Peyer's patch (tissue), 4 donors: Measurements from ENCODE around the gene SRRM3. TPM values are rescaled to one million over a fixed set of nuclear protein-coding genes. Genes with fewer than 3 reads are reported as not detected.
A peak's percentile ranks its signal among the peaks of the same experiment; 100 is the strongest.
"Not testable (repeated sequence)": the region's sequence is repeated elsewhere in the genome, so short reads cannot be mapped to it uniquely, and the experiment has no call there.

ENCODE experiments used
- DNase-seq, 3 donors: peaks; one replicate each; pipeline ENCODE4 v3.0.0-alpha.2; 2017 to 2019
- H3K27ac ChIP-seq, 4 donors: fragments of 200-600 bp; sonication (generic); one replicate each; pipeline ENCODE4 v1.5.1; 2016 to 2019
- H3K27me3 ChIP-seq, 2 donors: fragments of 200-600 bp; sonication (generic); one replicate each; pipeline ENCODE4 v1.5.1; 2019
- H3K36me3 ChIP-seq, 3 donors: fragments of 200-600 bp; sonication (generic); one replicate each; pipeline ENCODE4 v1.5.1; 2016 to 2019
- H3K4me1 ChIP-seq, 4 donors: fragments of 200-600 bp; sonication (generic); one replicate each; pipeline ENCODE4 v1.5.1; 2016 to 2019
- H3K4me3 ChIP-seq, 4 donors: fragments of 200-600 bp; sonication (generic); 1 replicate in 3 of 4; 2 replicates in 1 of 4; pipeline ENCODE4 v1.5.1; 2016 to 2019; ENCODE audit warnings: mild to moderate bottlenecking in 1 of 4
- H3K9me3 ChIP-seq, 4 donors: fragments of 200-600 bp; sonication (generic); one replicate each; pipeline ENCODE4 v1.5.1; 2016 to 2019; ENCODE audit warnings: mild to moderate bottlenecking in 1 of 4
- POLR2A ChIP-seq, 2 donors: fragments of 450-650 bp; IDR thresholded peaks; one replicate each; pipeline ENCODE4 v1.5.1; 2017; ENCODE audit warnings: antibody characterized with exemption in 2 of 2, mild to moderate bottlenecking in 2 of 2, moderate library complexity in 2 of 2
- total RNA-seq, 4 donors: library from RNA; depleted of rRNA; stranded (reverse); fragments of >200 nt; gene quantifications; one replicate each; pipeline ENCODE4 v1.1.0, GENCODE V29; 2016
- TF ChIP-seq, protein P1 (sequence below), 6 experiments: fragments of 450-650 bp in 4 of 6; fragments of 200-600 bp in 2 of 6; sonication (generic) in 1 of 6; IDR thresholded peaks; one replicate each; pipeline ENCODE4 v1.5.1; 2017 to 2019; ENCODE audit warnings: antibody characterized with exemption in 6 of 6, mild to moderate bottlenecking in 3 of 6, moderate library complexity in 1 of 6

The SRRM3 gene
- total RNA-seq, 4 donors from 2014 or later = 0.85 to 7.4 (median 1.2) TPM; not detected in 1

DNA sequence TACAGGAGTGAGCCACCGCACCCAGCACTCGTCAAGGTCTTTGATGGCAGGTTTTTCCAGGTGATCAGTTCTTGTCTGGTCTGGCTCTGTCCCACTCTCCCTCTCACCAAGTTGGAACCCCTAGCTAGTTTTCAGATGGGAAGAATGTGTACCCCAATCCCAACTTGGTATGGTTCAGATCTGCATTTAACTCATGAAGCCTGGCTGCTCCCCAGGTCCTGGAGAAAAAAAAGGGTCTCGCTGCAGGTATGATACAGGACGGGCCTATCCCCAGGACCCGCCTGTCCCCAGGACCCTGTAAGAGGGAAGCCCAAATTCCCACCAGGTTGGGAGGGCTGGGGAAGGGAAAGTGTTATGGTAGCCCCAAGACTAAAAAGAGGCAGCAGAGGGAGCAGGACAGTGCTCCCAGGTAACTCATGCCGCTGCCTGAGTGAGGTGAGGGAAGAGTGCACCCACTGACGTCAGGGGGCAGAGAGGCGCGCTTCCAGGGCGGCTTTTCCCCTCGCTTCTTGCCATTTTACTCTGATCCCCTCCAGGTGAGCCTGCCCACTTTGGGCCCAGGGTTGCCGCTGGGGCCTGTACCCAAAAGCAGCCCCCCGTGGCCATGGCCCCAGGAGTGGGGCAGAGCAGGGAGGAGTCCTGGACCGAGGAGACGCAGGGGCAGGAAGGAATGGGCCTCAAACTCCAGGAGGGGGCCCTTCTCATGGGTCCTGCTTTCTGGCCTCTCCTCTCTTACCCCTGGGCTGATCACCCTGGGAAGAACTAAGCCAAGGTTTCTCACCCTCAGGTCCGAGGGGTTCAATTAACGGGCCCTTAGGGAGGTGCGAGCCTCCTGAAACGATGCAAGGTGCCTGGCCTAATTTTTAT, 36.4 kb upstream of the SRRM3 start:
- H3K27me3 ChIP-seq = no peaks in the 10 kb centered on the region
- no peak for TF ChIP-seq POLR2A (IDR thresholded peaks at IDR 0.05)
- no peaks in the 10 kb centered on the region for H3K36me3 ChIP-seq
- no peaks in the 10 kb centered on the region for H3K9me3 ChIP-seq
- H3K27ac ChIP-seq = no peak overlapping the region
- H3K4me1 ChIP-seq = peaks cover 0 to 5% (median 0%) of the 10 kb centered on the region in 4 donors
- H3K4me3 ChIP-seq = no peak overlapping the region
- DNase-seq = peak in 1 of 3 donors; percentile 38

DNA sequence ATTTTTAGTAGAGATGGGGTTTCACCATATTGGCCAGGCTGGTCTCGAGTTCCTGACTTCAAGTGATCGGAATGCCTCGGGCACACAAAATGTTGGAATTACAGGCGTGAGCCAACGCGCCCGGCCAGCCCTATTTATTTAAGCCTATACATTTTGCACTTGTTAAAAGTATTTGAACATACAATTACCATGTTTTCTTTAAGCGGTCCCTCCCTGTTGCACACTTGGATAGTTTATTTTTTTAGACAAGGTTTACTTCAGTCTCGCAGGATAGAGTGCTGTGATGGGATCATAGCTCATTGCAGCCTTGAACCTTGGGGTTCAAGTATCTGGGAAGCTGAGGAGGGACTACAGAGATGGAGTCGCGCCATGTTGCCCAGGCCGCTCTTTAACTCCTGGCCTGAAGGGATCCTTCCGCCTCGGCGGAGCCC, 35.7 kb upstream of the SRRM3 start:
- Histone ChIP-seq H3K9me3 (no peaks in the 10 kb centered on the region), H3K4me1 (peaks cover 0 to 5% (median 0%) of the 10 kb centered on the region in 4 donors), H3K27ac (peak overlapping the region; percentile 61 to 84 (median 78)), H3K36me3 (no peaks in the 10 kb centered on the region), H3K4me3 (peak overlapping the region; percentile 47 to 84 (median 71)), H3K27me3 (no peaks in the 10 kb centered on the region)
- TF ChIP-seq POLR2A (IDR thresholded peaks at IDR 0.05) = no peak
- TF ChIP-seq, protein P1, sequence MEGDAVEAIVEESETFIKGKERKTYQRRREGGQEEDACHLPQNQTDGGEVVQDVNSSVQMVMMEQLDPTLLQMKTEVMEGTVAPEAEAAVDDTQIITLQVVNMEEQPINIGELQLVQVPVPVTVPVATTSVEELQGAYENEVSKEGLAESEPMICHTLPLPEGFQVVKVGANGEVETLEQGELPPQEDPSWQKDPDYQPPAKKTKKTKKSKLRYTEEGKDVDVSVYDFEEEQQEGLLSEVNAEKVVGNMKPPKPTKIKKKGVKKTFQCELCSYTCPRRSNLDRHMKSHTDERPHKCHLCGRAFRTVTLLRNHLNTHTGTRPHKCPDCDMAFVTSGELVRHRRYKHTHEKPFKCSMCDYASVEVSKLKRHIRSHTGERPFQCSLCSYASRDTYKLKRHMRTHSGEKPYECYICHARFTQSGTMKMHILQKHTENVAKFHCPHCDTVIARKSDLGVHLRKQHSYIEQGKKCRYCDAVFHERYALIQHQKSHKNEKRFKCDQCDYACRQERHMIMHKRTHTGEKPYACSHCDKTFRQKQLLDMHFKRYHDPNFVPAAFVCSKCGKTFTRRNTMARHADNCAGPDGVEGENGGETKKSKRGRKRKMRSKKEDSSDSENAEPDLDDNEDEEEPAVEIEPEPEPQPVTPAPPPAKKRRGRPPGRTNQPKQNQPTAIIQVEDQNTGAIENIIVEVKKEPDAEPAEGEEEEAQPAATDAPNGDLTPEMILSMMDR (IDR thresholded peaks at IDR 0.05) = no peak
- peak in 1 of 3 donors; percentile 45 for DNase-seq

DNA sequence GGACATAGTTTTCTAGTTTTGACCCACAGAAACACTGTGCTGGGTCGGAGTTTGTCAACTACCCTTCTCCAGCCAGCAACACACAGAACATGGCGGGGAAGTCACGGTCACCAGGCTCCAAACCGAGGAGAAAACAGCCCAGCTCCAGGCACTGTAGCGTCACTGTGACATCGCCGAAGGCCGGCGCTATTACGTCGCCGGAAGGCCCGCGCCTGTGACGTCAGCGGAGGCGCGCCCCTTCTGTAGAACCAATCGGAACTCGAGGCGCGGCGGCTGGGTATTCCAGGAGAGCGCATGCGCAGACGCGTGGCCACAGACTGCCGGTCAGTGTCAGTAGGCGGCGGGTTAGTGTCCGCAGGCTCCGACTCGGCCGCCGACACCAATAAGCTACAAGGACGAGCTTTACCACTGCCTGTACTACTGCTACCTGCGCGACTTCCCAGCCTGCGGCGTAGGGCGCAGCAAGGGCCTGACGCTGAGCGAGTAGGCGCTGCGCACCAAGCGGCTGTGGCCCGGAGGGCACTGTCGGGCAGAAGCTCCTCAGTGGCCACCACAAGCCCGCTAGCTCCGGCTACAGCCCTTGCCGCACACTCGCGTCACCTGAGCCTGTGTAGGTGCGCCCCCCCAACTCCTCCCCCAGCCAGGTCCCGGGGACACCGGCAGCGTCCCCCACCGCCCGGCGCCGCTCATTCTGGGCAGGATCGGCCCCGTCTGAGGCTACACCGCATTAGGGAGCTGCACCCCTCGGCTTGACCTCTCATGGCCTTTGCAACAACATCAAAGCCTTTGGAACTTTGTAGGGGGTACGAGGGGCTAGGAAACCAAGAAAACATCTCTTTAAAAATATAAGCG, 35.1 kb upstream of the SRRM3 start:
- no peaks in the 10 kb centered on the region for H3K9me3 ChIP-seq
- DNase-seq = peak; percentile 91 to 98 (median 97)
- H3K36me3 ChIP-seq = no peaks in the 10 kb centered on the region
- peaks cover 0 to 5% (median 0%) of the 10 kb centered on the region in 4 donors for H3K4me1 ChIP-seq
- peak overlapping the region; percentile 61 to 84 (median 78) for H3K27ac ChIP-seq
- H3K27me3 ChIP-seq = no peaks in the 10 kb centered on the region
- peak overlapping the region; percentile 47 to 84 (median 71) for H3K4me3 ChIP-seq
- TF ChIP-seq, protein P1 (IDR thresholded peaks at IDR 0.05) = peak in 3 of 6 experiments; percentile 33 to 44 (median 36)
- TF ChIP-seq POLR2A (IDR thresholded peaks at IDR 0.05) = peak; percentile 45 to 71

DNA sequence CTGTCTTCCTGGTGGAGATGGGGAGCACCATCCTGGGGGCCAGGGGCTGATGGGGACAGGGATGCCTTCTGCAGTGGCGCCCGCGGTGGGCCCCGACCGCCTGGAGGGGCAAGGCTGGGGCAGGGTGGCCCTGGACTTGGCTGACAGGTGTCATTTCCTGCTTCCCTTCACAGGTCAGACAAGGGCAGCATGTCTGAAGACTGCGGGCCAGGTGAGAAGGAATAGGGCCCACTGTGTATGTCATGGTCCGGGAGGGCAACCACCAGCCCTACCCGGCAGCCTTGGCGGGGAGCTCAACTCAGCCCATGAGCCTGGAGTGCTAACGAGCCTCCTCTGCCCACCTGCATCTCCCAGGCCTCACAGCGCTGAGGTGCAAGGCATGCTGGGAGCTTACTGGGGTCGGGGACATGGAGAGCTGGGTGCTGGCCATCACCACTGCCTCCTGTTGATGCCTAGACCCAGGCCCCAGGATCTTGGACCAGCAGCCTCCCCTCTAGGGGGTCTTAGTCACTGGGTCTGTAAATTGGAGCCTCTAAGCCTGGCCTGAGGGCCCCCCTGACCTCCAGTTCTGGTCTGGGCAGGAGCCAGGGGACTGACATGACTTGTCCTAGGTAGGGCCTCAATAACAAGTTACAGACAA, 28.0 kb upstream of the SRRM3 start:
- H3K36me3 ChIP-seq = no peaks in the 10 kb centered on the region
- no peak for DNase-seq
- H3K4me3 ChIP-seq = no peak overlapping the region
- no peak overlapping the region for H3K27ac ChIP-seq
- H3K27me3 ChIP-seq = no peaks in the 10 kb centered on the region
- no peaks in the 10 kb centered on the region for H3K9me3 ChIP-seq
- H3K4me1 ChIP-seq = no peaks in the 10 kb centered on the region
- TF ChIP-seq POLR2A (IDR thresholded peaks at IDR 0.05) = no peak
- TF ChIP-seq, protein P1 (IDR thresholded peaks at IDR 0.05) = no peak

DNA sequence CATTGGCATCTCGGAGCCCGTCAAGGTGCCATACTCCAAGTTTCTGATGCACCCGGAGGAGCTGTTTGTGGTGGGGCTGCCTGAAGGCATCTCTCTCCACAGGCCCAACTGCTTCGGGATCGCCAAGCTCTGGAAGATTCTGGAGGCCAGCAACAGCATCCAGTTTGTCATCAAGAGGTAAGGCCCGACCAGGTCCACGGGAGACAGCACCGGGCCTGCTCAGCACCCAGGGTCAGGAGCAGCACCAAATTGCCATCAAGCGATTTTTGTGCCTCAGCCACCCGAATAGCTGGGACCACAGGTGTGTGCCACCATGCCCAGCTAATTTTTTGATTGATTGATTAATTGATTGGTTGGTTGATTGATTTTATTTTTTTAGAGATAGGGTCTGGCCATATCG, 24.7 kb upstream of the SRRM3 start:
- DNase-seq, H3K36me3 ChIP-seq, H3K4me1 ChIP-seq, H3K9me3 ChIP-seq, H3K27me3 ChIP-seq, H3K4me3 ChIP-seq, H3K27ac ChIP-seq: not testable (repeated sequence)

DNA sequence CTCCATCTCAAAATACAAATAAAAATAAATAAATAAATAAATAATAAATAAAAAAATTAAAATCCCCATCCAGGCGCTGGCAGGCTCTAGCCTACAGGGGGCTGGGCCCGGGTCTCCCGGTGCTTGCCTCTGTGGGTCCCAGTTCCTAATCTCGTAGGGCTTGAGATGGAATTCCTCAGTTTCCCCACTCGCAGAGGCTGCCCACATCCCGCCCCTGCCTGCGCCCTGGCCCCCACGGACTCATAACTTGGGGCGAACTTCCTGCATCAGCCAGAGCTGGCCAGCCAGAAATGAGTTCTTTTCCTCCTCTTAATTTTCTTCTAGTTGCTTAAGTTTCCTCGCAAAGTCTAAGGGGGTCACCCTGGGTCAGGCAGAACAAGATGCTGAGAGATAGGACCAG, 22.0 kb upstream of the SRRM3 start:
- DNase-seq = no peak
- H3K27ac ChIP-seq = no peak overlapping the region
- H3K36me3 ChIP-seq = no peaks in the 10 kb centered on the region
- no peak for TF ChIP-seq POLR2A (IDR thresholded peaks at IDR 0.05)
- TF ChIP-seq, protein P1 (IDR thresholded peaks at IDR 0.05) = no peak
- H3K4me3 ChIP-seq = no peak overlapping the region
- no peaks in the 10 kb centered on the region for H3K9me3 ChIP-seq
- H3K4me1 ChIP-seq = no peaks in the 10 kb centered on the region
- H3K27me3 ChIP-seq = no peaks in the 10 kb centered on the region
